ENCODE measurements around the gene BMPR1B.

Gene BMPR1B

DNA sequence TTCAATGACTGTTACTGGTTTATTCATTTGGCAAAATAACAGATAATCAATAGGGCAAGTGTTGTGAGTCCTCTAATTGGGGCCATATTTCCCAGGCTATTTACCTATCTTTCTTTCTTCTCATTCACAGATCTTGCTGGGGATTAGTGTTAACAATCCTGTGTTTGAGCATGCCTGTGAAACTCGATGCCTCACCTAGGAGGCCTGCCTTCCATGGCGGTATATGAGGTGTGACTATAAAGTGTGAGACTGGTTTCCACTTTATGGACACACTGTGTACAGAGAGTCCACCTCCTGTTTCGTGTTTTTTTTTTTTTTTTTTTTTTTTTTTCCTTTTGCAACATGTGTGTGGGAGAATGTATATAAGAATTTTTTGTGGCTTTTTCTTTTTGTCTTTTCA lies 199.3 kb downstream of the BMPR1B start:
- no peak overlapping the region for H2AFZ ChIP-seq (ENCODE audit: low read length)

DNA sequence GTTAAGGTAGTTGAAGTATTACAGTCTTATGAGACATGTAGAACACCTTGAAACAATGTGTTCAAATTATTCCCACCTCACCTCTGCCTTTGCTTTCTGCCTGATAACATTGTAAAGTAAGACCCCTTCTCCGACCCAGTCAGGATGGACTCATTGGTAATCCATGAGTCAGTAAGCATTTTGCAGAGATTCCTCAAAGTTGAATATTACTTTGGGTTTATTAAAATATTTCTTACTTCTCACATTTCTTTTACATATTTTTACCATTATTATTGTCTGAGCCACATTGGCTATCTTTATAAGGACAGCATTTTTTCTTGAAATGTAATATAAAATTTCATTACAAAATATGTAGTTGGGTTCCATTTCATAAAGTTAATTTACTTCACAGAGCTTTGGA lies 201.6 kb downstream of the BMPR1B start:
- Histone ChIP-seq H3K4me2 (ENCODE audit: low read depth, low read length) (no peak overlapping the region), H3K79me2 (ENCODE audit: low read length) (no peaks in the 10 kb centered on the region), H3K4me1 (ENCODE audit: low read length) (no peaks in the 10 kb centered on the region), H3K9ac (ENCODE audit: low read length) (no peak overlapping the region), H4K20me1 (ENCODE audit: insufficient read depth, low read length) (no peaks in the 10 kb centered on the region), H3K27ac (ENCODE audit: low read length) (no peak overlapping the region), H3K9me3 (replicated peaks; ENCODE audit: insufficient read depth, low read length) (no peaks in the 10 kb centered on the region), H2AFZ (ENCODE audit: low read length) (no peak overlapping the region), H3K27me3 (replicated peaks; ENCODE audit: insufficient read depth, low read length) (no peaks in the 10 kb centered on the region), H3K36me3 (replicated peaks; ENCODE audit: insufficient read depth, low read length) (no peaks in the 10 kb centered on the region), H3K9me2 (replicated peaks; ENCODE audit: insufficient read depth, low read length) (no peaks in the 10 kb centered on the region), H3K4me3 (ENCODE audit: low read length) (no peak overlapping the region), H3F3A (ENCODE audit: insufficient read depth, low read length) (no peaks in the 10 kb centered on the region)
- TF ChIP-seq, protein P1, sequence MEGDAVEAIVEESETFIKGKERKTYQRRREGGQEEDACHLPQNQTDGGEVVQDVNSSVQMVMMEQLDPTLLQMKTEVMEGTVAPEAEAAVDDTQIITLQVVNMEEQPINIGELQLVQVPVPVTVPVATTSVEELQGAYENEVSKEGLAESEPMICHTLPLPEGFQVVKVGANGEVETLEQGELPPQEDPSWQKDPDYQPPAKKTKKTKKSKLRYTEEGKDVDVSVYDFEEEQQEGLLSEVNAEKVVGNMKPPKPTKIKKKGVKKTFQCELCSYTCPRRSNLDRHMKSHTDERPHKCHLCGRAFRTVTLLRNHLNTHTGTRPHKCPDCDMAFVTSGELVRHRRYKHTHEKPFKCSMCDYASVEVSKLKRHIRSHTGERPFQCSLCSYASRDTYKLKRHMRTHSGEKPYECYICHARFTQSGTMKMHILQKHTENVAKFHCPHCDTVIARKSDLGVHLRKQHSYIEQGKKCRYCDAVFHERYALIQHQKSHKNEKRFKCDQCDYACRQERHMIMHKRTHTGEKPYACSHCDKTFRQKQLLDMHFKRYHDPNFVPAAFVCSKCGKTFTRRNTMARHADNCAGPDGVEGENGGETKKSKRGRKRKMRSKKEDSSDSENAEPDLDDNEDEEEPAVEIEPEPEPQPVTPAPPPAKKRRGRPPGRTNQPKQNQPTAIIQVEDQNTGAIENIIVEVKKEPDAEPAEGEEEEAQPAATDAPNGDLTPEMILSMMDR (IDR thresholded peaks at IDR 0.05; ENCODE audit: low read length) = no peak
- TF ChIP-seq EZH2 (optimal IDR thresholded peaks at IDR 0.05; ENCODE audit: low read depth, low read length) (no peak), EZH2phosphoT487 (IDR thresholded peaks at IDR 0.05; ENCODE audit: low read length) (no peak)
- DNase-seq = no peak

More for the DNA sequence above, 199.3 kb downstream of the BMPR1B start:
- H3K4me3 ChIP-seq (ENCODE audit: low read length) = no peak overlapping the region
- no peak overlapping the region for H3K27ac ChIP-seq (ENCODE audit: low read length)
- H3K36me3 ChIP-seq (replicated peaks; ENCODE audit: insufficient read depth, low read length) = no peaks in the 10 kb centered on the region
- H4K20me1 ChIP-seq (ENCODE audit: insufficient read depth, low read length) = no peaks in the 10 kb centered on the region
- H3K79me2 ChIP-seq (ENCODE audit: low read length) = no peaks in the 10 kb centered on the region
- no peak overlapping the region for H3K4me2 ChIP-seq (ENCODE audit: low read depth, low read length)
- no peak for DNase-seq
- no peaks in the 10 kb centered on the region for H3F3A ChIP-seq (ENCODE audit: insufficient read depth, low read length)
- no peaks in the 10 kb centered on the region for H3K9me2 ChIP-seq (replicated peaks; ENCODE audit: insufficient read depth, low read length)
- no peaks in the 10 kb centered on the region for H3K27me3 ChIP-seq (replicated peaks; ENCODE audit: insufficient read depth, low read length)
- TF ChIP-seq EZH2phosphoT487 (IDR thresholded peaks at IDR 0.05; ENCODE audit: low read length) (no peak), EZH2 (optimal IDR thresholded peaks at IDR 0.05; ENCODE audit: low read depth, low read length) (no peak)
- TF ChIP-seq, protein P1 (IDR thresholded peaks at IDR 0.05; ENCODE audit: low read length) = no peak
- H3K9me3 ChIP-seq (replicated peaks; ENCODE audit: insufficient read depth, low read length) = no peaks in the 10 kb centered on the region
- no peak overlapping the region for H3K9ac ChIP-seq (ENCODE audit: low read length)
- H3K4me1 ChIP-seq (ENCODE audit: low read length) = no peaks in the 10 kb centered on the region

DNA sequence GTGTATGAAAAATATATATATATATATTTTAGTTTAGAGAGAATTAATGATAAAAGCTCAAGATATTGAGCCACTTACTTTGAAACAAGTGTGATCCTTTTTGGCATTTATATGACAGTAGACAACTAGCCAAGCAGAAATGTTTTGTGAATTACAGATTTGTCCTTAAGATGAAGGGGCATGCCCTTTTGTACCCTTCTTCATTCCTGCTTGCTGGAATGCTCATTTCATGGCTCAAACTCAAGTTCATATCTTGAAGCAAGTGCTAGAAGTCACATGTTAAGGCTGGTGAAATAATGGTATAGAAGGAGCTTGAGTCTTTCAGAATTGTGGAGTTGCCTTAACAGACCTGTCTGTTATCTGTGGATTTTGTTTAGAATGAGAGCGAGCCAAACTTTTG lies 203.0 kb downstream of the BMPR1B start:
- H3K27ac ChIP-seq (ENCODE audit: low read length) = no peak overlapping the region
- H3K4me1 ChIP-seq (ENCODE audit: low read length) = no peaks in the 10 kb centered on the region
- no peaks in the 10 kb centered on the region for H3K79me2 ChIP-seq (ENCODE audit: low read length)
- no peaks in the 10 kb centered on the region for H3K27me3 ChIP-seq (replicated peaks; ENCODE audit: insufficient read depth, low read length)
- H3K4me2 ChIP-seq (ENCODE audit: low read depth, low read length) = no peak overlapping the region
- no peaks in the 10 kb centered on the region for H3K36me3 ChIP-seq (replicated peaks; ENCODE audit: insufficient read depth, low read length)
- no peak overlapping the region for H2AFZ ChIP-seq (ENCODE audit: low read length)
- H3K9me2 ChIP-seq (replicated peaks; ENCODE audit: insufficient read depth, low read length) = no peaks in the 10 kb centered on the region
- no peaks in the 10 kb centered on the region for H3K9me3 ChIP-seq (replicated peaks; ENCODE audit: insufficient read depth, low read length)
- no peak for TF ChIP-seq EZH2phosphoT487 (IDR thresholded peaks at IDR 0.05; ENCODE audit: low read length)
- H3K9ac ChIP-seq (ENCODE audit: low read length) = no peak overlapping the region
- H4K20me1 ChIP-seq (ENCODE audit: insufficient read depth, low read length) = no peaks in the 10 kb centered on the region
- H3F3A ChIP-seq (ENCODE audit: insufficient read depth, low read length) = no peaks in the 10 kb centered on the region
- no peak overlapping the region for H3K4me3 ChIP-seq (ENCODE audit: low read length)
- no peak for DNase-seq

DNA sequence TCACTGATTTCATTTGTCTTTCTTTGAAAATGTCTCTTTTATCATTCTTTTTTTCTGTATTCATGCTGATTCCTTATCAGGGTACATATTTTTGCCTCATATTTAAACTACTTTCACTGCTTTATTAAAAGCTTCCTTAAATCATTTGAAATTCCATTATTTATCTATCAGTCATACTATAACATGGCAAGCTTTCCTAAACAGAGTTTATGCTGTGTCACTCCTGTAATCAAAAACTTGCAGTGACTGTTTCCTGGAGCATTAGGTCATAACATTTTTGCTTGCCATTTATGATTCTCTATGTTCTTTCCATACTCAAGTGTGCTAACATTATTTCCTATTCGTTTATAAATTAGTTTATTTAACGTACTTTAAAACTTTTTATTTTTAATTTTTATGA lies 203.7 kb downstream of the BMPR1B start:
- Histone ChIP-seq H2AFZ (ENCODE audit: low read length) (no peak overlapping the region), H4K20me1 (ENCODE audit: insufficient read depth, low read length) (no peaks in the 10 kb centered on the region), H3K27me3 (replicated peaks; ENCODE audit: insufficient read depth, low read length) (no peaks in the 10 kb centered on the region), H3K79me2 (ENCODE audit: low read length) (no peaks in the 10 kb centered on the region), H3K9me3 (replicated peaks; ENCODE audit: insufficient read depth, low read length) (no peaks in the 10 kb centered on the region), H3K4me3 (ENCODE audit: low read length) (no peak overlapping the region), H3K9ac (ENCODE audit: low read length) (no peak overlapping the region), H3K4me2 (ENCODE audit: low read depth, low read length) (no peak overlapping the region), H3F3A (ENCODE audit: insufficient read depth, low read length) (no peaks in the 10 kb centered on the region), H3K9me2 (replicated peaks; ENCODE audit: insufficient read depth, low read length) (no peaks in the 10 kb centered on the region), H3K27ac (ENCODE audit: low read length) (no peak overlapping the region), H3K4me1 (ENCODE audit: low read length) (no peaks in the 10 kb centered on the region), H3K36me3 (replicated peaks; ENCODE audit: insufficient read depth, low read length) (no peaks in the 10 kb centered on the region)
- no peak for DNase-seq
- TF ChIP-seq EZH2 (optimal IDR thresholded peaks at IDR 0.05; ENCODE audit: low read depth, low read length) (no peak), EZH2phosphoT487 (IDR thresholded peaks at IDR 0.05; ENCODE audit: low read length) (no peak)
- TF ChIP-seq, protein P1 (IDR thresholded peaks at IDR 0.05; ENCODE audit: low read length) = no peak

Data from MM.1S (cell line).